Gastrocnemius medialis (tissue), 4 donors: ENCODE results near the gene EXOG.

Experiments
- CTCF ChIP-seq, 5 experiments: fragments of 450-650 bp in 3 of 5; fragments of 200-600 bp in 2 of 5; sonication (generic) in 2 of 5; IDR thresholded peaks in 4 of 5; conservative IDR thresholded peaks in 1 of 5; 1 replicate in 4 of 5; 2 replicates in 1 of 5; pipeline ENCODE4 v1.5.1; 2016 to 2019; ENCODE audit warnings: antibody characterized with exemption in 5 of 5, mild to moderate bottlenecking in 3 of 5, moderate library complexity in 3 of 5
- POLR2A ChIP-seq, 2 donors: fragments of 450-650 bp; IDR thresholded peaks; one replicate each; pipeline ENCODE4 v1.6.1; 2017; ENCODE audit warnings: antibody characterized with exemption in 2 of 2, mild to moderate bottlenecking in 2 of 2, moderate library complexity in 2 of 2

DNA sequence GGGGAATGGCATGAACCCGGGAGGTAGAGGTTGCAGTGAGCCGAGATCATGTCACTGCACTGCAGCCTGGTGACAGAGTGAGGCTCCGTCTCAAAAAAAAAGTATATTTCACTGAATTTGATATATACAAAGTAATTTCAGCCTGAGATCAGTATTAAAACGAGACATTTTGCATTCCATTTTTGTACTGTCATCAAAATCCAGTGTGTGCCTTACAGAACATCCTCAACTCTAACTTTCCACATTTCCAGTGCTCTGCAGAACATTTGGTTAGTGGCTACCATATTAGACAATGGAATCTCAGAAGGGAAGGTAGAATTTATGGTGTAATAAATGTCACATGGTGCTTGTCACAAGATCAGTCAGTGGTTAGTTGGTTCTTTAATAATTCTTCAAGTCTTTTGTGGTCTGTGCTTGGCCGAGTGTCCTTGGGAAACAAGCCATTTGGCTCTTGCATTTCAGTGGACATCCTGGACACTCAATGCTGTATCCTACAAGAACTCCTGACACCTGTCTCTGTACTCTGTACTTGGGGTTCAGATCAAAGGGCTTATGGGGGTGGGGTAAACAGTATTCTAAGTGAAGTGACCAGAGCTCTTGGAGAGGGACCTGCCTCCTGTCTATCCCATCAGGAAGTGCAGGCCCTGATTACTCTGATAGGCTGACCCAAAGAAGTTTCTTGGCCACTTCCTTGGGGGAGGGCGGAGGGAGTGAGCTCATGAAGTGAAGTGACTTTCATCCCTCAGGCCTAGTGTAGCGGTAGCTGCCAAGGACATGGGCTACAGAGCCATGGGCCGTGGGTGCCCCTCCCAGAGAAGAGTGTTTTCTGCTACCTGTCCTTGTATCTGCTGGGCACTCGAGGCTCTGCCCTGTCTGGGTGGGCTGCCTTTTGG is 38.8 kb upstream of the EXOG start:
- TF ChIP-seq CTCF (IDR thresholded peaks at IDR 0.05 in 4 of 5, conservative IDR thresholded peaks at IDR 0.05 in 1 of 5) (no peak), POLR2A (IDR thresholded peaks at IDR 0.05) (no peak)
